ENCODE results near the gene SRMS. TPM values are rescaled to one million over a fixed set of nuclear protein-coding genes. Genes with fewer than 3 reads are reported as not detected.

Gene SRMS
- polyA plus RNA-seq, 1 experiment: not detected

GRCh38 chr20:63539441-63540370, 7.8 kb downstream of the SRMS start:
- H3K4me3 ChIP-seq (ENCODE audit: low read depth, low read length): no peak overlapping the region
- peaks cover 5% of the 10 kb centered on the region for H3K27me3 ChIP-seq (ENCODE audit: control insufficient read depth, insufficient read depth, low read length)
- no peak overlapping the region for H3K27ac ChIP-seq (ENCODE audit: low read depth, low read length)
- POLR2A ChIA-PET: interaction anchor here (0.6 kb wide), 1 partner anchor 606 kb away, joined by 3 read pairs; no protein-coding TSS in a partner anchor
- CTCF ChIA-PET: interaction anchor here (1.4 to 2.7 kb wide), 2 partner anchors 324 to 433 kb away, joined by 4 to 24 read pairs; no protein-coding TSS in a partner anchor
- no peaks in the 10 kb centered on the region; the same call in 1 of the 2 replicates for H3K9me3 ChIP-seq (ENCODE audit: control insufficient read depth, insufficient read depth, low read length)
- TF ChIP-seq CTCF (IDR thresholded peaks at IDR 0.05; ENCODE audit: low read depth, low read length): no peak
- no peak for DNase-seq (ENCODE audit: low read depth, low spot score)

GRCh38 chr20:63539092-63539430, 8.5 kb downstream of the SRMS start:
- ChIA-PET CTCF (interaction anchor here (1.1 to 2.7 kb wide), 4 partner anchors 14 to 434 kb away, joined by 3 to 24 read pairs (median 7); no protein-coding TSS in a partner anchor), POLR2A (interaction anchor here (1.8 kb wide), 2 partner anchors 18 to 326 kb away, joined by 8 to 12 read pairs; partner anchors contain the start of genes PPDPF and TPD52L2)
- Histone ChIP-seq H3K27me3 (ENCODE audit: control insufficient read depth, insufficient read depth, low read length) (peaks cover 6% of the 10 kb centered on the region), H3K4me3 (ENCODE audit: low read depth, low read length) (no peak overlapping the region), H3K9me3 (ENCODE audit: control insufficient read depth, insufficient read depth, low read length) (no peaks in the 10 kb centered on the region; the same call in 1 of the 2 replicates), H3K27ac (ENCODE audit: low read depth, low read length) (no peak overlapping the region)
- no peak for DNase-seq (ENCODE audit: low read depth, low spot score)
- TF ChIP-seq CTCF (IDR thresholded peaks at IDR 0.05; ENCODE audit: low read depth, low read length): no peak

GRCh38 chr20:63538204-63539091, 9.1 kb downstream of the SRMS start:
- DNase-seq (ENCODE audit: low read depth, low spot score): no peak
- Histone ChIP-seq H3K9me3 (ENCODE audit: control insufficient read depth, insufficient read depth, low read length) (no peaks in the 10 kb centered on the region; the same call in 1 of the 2 replicates), H3K4me3 (ENCODE audit: low read depth, low read length) (peak overlapping the region; percentile 46), H3K27ac (ENCODE audit: low read depth, low read length) (no peak overlapping the region), H3K27me3 (ENCODE audit: control insufficient read depth, insufficient read depth, low read length) (peaks cover 6% of the 10 kb centered on the region)
- POLR2A ChIA-PET: interaction anchor here (1.0 to 1.8 kb wide), 5 partner anchors 17 to 327 kb away, joined by 3 to 12 read pairs (median 3); partner anchors contain the start of genes GMEB2, PPDPF, RTEL1 and TPD52L2
- CTCF ChIA-PET: interaction anchor here (0.7 to 2.7 kb wide), 25 partner anchors 8 to 691 kb away, joined by 3 to 24 read pairs (median 4); partner anchors contain the start of genes HELZ2, LIME1, PRPF6 and SAMD10
- TF ChIP-seq CTCF (IDR thresholded peaks at IDR 0.05; ENCODE audit: low read depth, low read length): no peak

GRCh38 chr20:63537525-63538203, 9.9 kb downstream of the SRMS start:
- ChIA-PET POLR2A (interaction anchor here (0.7 to 1.8 kb wide), 6 partner anchors 16 to 328 kb away, joined by 3 to 12 read pairs (median 3); partner anchors contain the start of genes GMEB2, PPDPF, RTEL1 and TPD52L2), CTCF (interaction anchor here (0.7 to 2.7 kb wide), 26 partner anchors 9 to 690 kb away, joined by 3 to 24 read pairs (median 4); partner anchors contain the start of genes HELZ2, LIME1, PRPF6 and SAMD10)
- TF ChIP-seq CTCF (IDR thresholded peaks at IDR 0.05; ENCODE audit: low read depth, low read length): peak; percentile 92
- H3K27me3 ChIP-seq (ENCODE audit: control insufficient read depth, insufficient read depth, low read length): peaks cover 6% of the 10 kb centered on the region
- no peaks in the 10 kb centered on the region; the same call in 1 of the 2 replicates for H3K9me3 ChIP-seq (ENCODE audit: control insufficient read depth, insufficient read depth, low read length)
- peak; percentile 81 for DNase-seq (ENCODE audit: low read depth, low spot score)
- no peak overlapping the region for H3K27ac ChIP-seq (ENCODE audit: low read depth, low read length)
- H3K4me3 ChIP-seq (ENCODE audit: low read depth, low read length): peak overlapping the region; percentile 46

All from AG04450 (cell line).